HS-5 (cell line): ENCODE data around the gene SWI5.

Source experiments
- DNase-seq: peaks from one replicate; pipeline ENCODE4 v3.0.0-alpha.2; 2012; ENCODE audit warnings: low read depth

Gene SWI5

GRCh38 chr9:128252317-128253139, 23.5 kb upstream of the SWI5 start:
- DNase-seq: no peak

GRCh38 chr9:128253140-128253990, 22.7 kb upstream of the SWI5 start:
- no peak for DNase-seq

GRCh38 chr9:128253991-128254346, 22.1 kb upstream of the SWI5 start:
- DNase-seq: no peak

- DNase-seq: no peak
These were observed 21.7 kb upstream of the SWI5 start for GRCh38 chr9:128254362-128254761.

- no peak for DNase-seq
These were observed 21.0 kb upstream of the SWI5 start for GRCh38 chr9:128254855-128255759.

GRCh38 chr9:128257086-128257825, 18.8 kb upstream of the SWI5 start:
- no peak for DNase-seq

GRCh38 chr9:128257907-128258306, 18.2 kb upstream of the SWI5 start:
- no peak for DNase-seq

GRCh38 chr9:128258326-128258725, 17.8 kb upstream of the SWI5 start:
- DNase-seq: no peak

GRCh38 chr9:128259156-128259555, 16.9 kb upstream of the SWI5 start:
- no peak for DNase-seq

GRCh38 chr9:128260340-128260739, 15.7 kb upstream of the SWI5 start:
- DNase-seq: no peak

- DNase-seq: no peak
These were observed 13.4 kb upstream of the SWI5 start for GRCh38 chr9:128262687-128263086.

GRCh38 chr9:128265348-128265847, 10.7 kb upstream of the SWI5 start:
- DNase-seq: no peak

GRCh38 chr9:128266868-128267590, 9.0 kb upstream of the SWI5 start:
- no peak for DNase-seq

- no peak for DNase-seq
These were observed 5.0 kb upstream of the SWI5 start for GRCh38 chr9:128271112-128271511.

- no peak for DNase-seq
These were observed 4.6 kb upstream of the SWI5 start for GRCh38 chr9:128271512-128271911.

- DNase-seq: no peak
These were observed 1.8 kb upstream of the SWI5 start for GRCh38 chr9:128274245-128274644.

GRCh38 chr9:128275198-128276007, 673 bp upstream of the SWI5 start, which contains the start of gene GOLGA2:
Gene GOLGA2, minus strand, starts transcription at chr9:128276007. Its CDS starts 31 bp downstream, at chr9:128275976.
- DNase-seq: no peak

- DNase-seq: no peak
These were observed 646 bp downstream of the SWI5 start for GRCh38 chr9:128276574-128277270.
